Stimulated activated CD8-positive, alpha-beta memory T cell treated with anti-CD3 and anti-CD28 coated beads, Interleukin-7, amount 100 ng/mL, for 4 hours (primary cell): ENCODE data around the gene GFPT1.

ENCODE experiments used
- DNase-seq, 2 donors: peaks; one replicate each; pipeline ENCODE4 v3.0.0-alpha.2; 2020; ENCODE audit warnings: low read depth in 2 of 2

The GFPT1 gene

GRCh38 chr2:69316550-69316949, 70.5 kb downstream of the GFPT1 start:
- no peak for DNase-seq

DNA sequence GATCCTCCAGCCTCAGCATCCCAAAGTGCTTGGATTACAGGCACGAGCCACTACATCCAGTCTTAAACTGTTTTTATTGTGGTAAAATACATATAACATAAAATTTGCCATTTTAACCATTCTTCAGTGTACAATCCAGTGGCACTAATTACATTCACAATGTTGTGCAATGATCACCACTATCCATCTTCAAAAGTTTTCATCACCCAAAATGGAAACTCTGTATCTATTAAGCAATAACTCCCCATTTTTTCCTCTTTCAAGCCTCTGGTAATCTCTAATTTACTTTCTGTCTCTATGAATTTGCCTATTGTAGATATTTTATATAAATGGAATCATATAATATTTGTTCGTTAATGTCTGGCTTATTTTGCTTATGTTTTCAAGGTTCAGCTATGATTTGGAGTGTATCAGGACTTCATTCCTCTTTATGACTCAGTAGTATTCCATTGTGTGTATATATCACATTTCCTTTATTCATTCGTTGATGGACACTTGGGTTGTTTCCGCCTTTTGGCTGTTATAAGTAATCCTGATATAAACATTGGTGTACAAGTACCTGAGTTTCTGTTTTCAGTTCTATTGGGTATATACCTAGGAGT, 71.8 kb downstream of the GFPT1 start:
- DNase-seq, result no peak

- no peak for DNase-seq
Measured at GRCh38 chr2:69311024-69311416, 76.0 kb downstream of the GFPT1 start.

GRCh38 chr2:69310111-69311023, 76.7 kb downstream of the GFPT1 start:
- no peak for DNase-seq

DNA sequence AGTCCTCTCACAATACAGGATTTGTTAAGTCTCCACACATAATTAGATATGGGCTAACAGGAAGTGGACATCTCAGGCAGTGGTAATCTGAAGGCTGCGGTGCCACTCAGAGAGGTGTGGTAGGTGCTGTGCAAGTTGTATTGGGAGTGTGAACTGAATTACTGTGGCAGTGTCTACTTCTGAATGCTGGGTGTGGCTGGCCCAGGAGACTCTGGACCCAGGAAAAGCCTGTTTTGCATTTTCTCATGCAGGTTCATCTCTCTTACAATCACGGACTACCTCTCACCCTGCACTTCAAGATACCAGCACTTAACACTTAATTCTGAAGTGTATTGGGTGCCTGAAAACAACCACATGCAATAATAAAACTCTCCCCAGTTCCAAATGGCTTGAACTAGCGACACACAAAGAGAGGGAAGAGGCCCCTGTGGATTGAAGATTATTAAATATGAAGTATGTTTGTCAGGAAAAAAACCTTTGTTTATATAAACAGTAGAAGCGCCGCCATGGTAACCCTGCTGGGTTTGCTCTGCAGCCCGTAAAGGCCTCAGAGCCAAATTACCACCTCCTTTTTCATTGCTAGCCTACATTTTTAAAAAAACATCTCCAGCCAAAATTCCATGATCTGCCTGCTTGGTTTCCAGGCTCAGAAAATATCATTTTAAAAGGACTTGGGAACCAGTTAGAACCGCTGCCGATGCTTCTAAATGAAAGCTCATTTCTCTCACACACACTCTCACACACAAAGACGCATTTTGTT, 77.5 kb downstream of the GFPT1 start:
- no peak for DNase-seq

GRCh38 chr2:69308338-69308737, 78.7 kb downstream of the GFPT1 start:
- DNase-seq, result no peak

GRCh38 chr2:69307579-69308064, 79.4 kb downstream of the GFPT1 start:
- DNase-seq, result no peak

- DNase-seq, result peak; percentile 29 to 57
Measured at GRCh38 chr2:69306822-69307578, 80.0 kb downstream of the GFPT1 start.

DNA sequence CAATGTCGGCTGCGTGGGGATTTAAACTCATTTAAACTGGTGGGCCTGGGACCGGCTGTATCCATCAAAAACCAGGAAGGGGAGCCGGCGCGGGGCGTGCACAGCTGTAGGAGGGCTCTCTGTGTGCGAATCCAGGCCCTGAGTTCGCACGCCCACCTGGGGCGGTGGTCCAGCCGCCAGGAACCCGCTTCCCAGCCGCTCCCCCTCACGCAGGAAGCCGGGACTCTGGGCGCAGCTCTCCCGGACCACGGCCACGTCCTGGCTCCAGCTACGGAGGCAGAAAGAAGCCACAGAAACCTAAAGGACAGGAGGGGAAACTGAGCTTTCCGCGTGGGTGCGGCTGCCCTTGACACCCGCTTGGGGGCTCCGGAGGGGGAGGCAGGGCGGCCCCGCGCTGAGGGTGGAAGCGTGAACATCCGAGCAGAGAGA, 80.6 kb downstream of the GFPT1 start:
- DNase-seq, result no peak

GRCh38 chr2:69305712-69306392, 81.2 kb downstream of the GFPT1 start:
- DNase-seq, result no peak

DNA sequence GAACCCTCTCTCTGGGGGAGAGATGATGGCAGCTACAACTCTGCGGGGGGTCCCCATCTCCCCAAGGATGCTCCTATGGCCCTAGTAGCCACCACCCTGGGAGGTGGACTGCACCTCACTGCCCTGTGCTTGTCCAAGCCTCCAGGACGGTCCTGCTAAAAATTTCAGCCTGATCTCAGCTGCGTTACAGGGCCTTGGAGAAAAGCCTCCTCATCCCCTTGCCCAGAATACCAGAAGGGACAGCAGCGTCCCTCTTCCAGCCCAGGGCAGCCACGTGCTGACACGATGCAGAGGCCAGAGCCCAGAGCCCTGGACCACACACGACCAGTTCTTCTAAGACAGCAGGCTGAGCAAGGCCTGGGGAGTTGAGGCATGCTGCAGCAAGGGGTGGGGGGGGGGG, 81.9 kb downstream of the GFPT1 start:
- no peak for DNase-seq

DNA sequence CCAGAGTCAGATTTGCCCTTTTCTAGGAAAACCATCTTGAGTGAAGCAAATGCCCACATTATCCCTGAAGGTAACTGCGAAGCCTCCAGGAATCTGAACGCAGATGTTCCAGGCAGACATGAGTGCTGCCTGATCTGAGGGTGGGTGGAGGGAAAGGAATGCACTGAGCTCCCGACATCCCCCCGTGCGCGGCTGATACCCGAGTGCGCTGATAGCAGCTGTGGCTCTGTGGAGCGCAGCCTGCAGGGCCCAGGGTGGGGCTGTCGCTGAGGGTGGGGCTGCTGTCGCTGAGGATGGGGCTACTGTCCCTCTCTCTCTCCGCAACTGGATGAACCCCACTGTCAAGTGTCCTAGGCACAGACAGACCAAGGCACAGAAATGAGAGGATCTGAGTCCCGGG, 82.4 kb downstream of the GFPT1 start:
- no peak for DNase-seq

- DNase-seq, result no peak
Measured at GRCh38 chr2:69300650-69301049, 86.4 kb downstream of the GFPT1 start.

DNA sequence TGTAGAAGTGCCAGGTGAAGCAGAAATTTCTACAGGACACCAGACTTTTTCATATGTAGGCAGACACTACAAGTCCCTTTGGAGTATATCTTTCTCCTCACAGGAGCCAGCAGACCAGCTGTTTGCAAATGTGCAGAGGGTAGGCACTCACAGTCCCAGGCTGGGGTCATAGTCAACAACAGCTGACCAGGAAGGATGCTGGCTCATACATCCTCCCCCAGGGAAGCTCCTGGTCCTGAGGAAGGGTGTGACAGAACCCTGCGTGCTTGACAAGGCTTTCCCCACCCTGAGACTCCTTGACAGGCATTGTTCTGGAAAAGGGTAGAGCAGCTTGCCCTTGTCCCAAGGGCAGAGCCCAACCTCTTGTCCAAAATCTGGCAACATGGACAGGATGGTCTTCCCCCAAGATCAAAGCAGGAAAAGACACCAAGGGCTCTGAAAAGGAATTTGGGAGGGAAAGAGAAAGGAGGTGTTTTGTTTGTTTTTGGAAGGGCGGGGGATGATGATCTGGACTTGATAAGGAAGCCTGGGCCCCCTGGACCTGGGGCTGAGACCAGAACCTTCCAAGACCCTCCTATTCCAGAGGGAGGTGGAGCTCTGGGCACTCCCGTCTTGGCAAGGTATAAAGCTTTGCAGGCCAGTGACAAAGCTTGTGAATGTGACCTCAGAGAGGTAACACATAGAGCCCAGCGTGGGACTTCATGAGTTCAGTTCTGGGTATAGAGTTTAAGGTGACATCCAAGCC, 87.1 kb downstream of the GFPT1 start:
- no peak for DNase-seq

GRCh38 chr2:69298862-69299261, 88.2 kb downstream of the GFPT1 start:
- no peak for DNase-seq

- DNase-seq, result no peak
Measured at GRCh38 chr2:69298261-69298660, 88.8 kb downstream of the GFPT1 start.

- DNase-seq, result no peak
Measured at GRCh38 chr2:69297216-69297615, 89.8 kb downstream of the GFPT1 start.

GRCh38 chr2:69296421-69296820, 90.6 kb downstream of the GFPT1 start:
- no peak for DNase-seq

DNA sequence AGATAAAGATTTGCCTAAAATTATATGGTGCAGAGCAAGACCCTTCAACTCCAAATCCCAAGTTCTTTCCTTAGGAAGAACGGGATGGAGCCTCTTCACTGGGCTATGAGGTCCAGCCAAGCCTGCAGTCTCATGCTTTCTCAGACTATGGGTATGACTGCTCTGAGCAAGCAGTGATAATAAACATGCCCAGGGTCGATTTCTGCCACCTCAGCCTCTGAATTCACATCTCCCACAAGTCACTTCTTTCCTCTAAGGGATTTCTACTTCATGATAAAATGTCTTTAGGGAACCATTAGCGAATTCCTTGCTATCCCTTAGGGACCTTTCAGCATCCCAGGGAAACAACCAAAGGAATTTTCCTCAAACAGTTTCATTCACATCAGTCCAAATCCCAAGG, 94.8 kb downstream of the GFPT1 start:
- no peak for DNase-seq

- DNase-seq, result no peak
Measured at GRCh38 chr2:69291721-69292120, 95.3 kb downstream of the GFPT1 start.
